Neural progenitor cell (in vitro differentiated cells): Measurements from ENCODE around the gene OTX1. TPM values are rescaled to one million over a fixed set of nuclear protein-coding genes. Genes with fewer than 3 reads are reported as not detected.
"Not testable (repeated sequence)": the region's sequence is repeated elsewhere in the genome, so short reads cannot be mapped to it uniquely, and the experiment has no call there.

ENCODE experiments used
- DNase-seq: peaks from one replicate; pipeline ENCODE4 v3.0.0-alpha.2; 2016; ENCODE audit warnings: low spot score
- H2AFZ ChIP-seq: fragments of 200-600 bp; sonication (generic); replicated peaks from 2 replicates; pipeline ENCODE4 v1.6.1; 2016; ENCODE audit warnings: antibody characterized with exemption
- H3F3A ChIP-seq: fragments of 200-600 bp; sonication (generic); 2 replicates; pipeline ENCODE4 v1.6.1; 2016; ENCODE audit warnings: antibody characterized with exemption, low read depth
- H3K27ac ChIP-seq: fragments of 200-600 bp; sonication (generic); 2 replicates; pipeline ENCODE4 v1.5.1; 2016; ENCODE audit warnings: mild to moderate bottlenecking
- H3K27me3 ChIP-seq: fragments of 200-600 bp; sonication (generic); 2 replicates; pipeline ENCODE4 v1.6.1; 2016; ENCODE audit warnings: mild to moderate bottlenecking, moderate library complexity
- H3K36me3 ChIP-seq: fragments of 200-600 bp; sonication (generic); 2 replicates; pipeline ENCODE4 v1.5.1; 2016
- H3K4me1 ChIP-seq: fragments of 200-600 bp; sonication (generic); 2 replicates; pipeline ENCODE4 v1.6.1; 2016; ENCODE audit warnings: mixed run types
- H3K4me2 ChIP-seq: fragments of 200-600 bp; sonication (generic); 2 replicates; pipeline ENCODE4 v1.6.1; 2016
- H3K4me3 ChIP-seq: fragments of 200-600 bp; sonication (generic); 2 replicates; pipeline ENCODE4 v1.5.1; 2016
- H3K79me2 ChIP-seq: fragments of 200-600 bp; sonication (generic); 2 replicates; pipeline ENCODE4 v1.6.1; 2016; ENCODE audit warnings: low read depth
- H3K9ac ChIP-seq: fragments of 200-600 bp; sonication (generic); 2 replicates; pipeline ENCODE4 v1.6.1; 2016
- H3K9me3 ChIP-seq: fragments of 200-600 bp; sonication (generic); 2 replicates; pipeline ENCODE4 v1.5.1; 2016; ENCODE audit warnings: low read depth
- H4K20me1 ChIP-seq: fragments of 200-600 bp; sonication (generic); 2 replicates; pipeline ENCODE4 v1.6.1; 2016; ENCODE audit warnings: low read depth
- H3K27ac Mint-ChIP-seq: 3 replicates; pipeline ENCODE4 v1.8.0; 2021; ENCODE audit warnings: mixed read lengths
- H3K27me3 Mint-ChIP-seq: 2 replicates; pipeline ENCODE4 v1.8.0; 2022; ENCODE audit warnings: low read depth, mild to moderate bottlenecking, inconsistent platforms, moderate library complexity, mixed read lengths; ENCODE audit not compliant: insufficient read depth
- H3K36me3 Mint-ChIP-seq: 3 replicates; pipeline ENCODE4 v1.8.0; 2021; ENCODE audit warnings: mixed read lengths
- H3K4me1 Mint-ChIP-seq: 3 replicates; pipeline ENCODE4 v1.8.0; 2021; ENCODE audit warnings: mixed read lengths
- H3K4me3 Mint-ChIP-seq: 3 replicates; pipeline ENCODE4 v1.8.0; 2021; ENCODE audit warnings: mild to moderate bottlenecking, moderate library complexity, mixed read lengths
- H3K9me3 Mint-ChIP-seq: 3 replicates; pipeline ENCODE4 v1.8.0; 2020; ENCODE audit warnings: mixed read lengths
- EZH2 ChIP-seq: fragments of 200-600 bp; sonication (generic); IDR thresholded peaks from 2 replicates; pipeline ENCODE4 v1.6.1; 2017; ENCODE audit warnings: antibody characterized with exemption, mild to moderate bottlenecking, moderate library complexity
- EZH2phosphoT487 ChIP-seq: fragments of 200-600 bp; sonication (generic); IDR thresholded peaks from 2 replicates; pipeline ENCODE4 v1.6.1; 2017; ENCODE audit warnings: antibody characterized with exemption
- total RNA-seq: library from RNA; depleted of rRNA; stranded (reverse); fragments of >200 nt; gene quantifications from 2 replicates; pipeline ENCODE4 v1.2.3, GENCODE V29; 2015; ENCODE audit warnings: low replicate concordance
- TF ChIP-seq, protein P1 (sequence below): fragments of 200-600 bp; sonication (generic); IDR thresholded peaks from 2 replicates; pipeline ENCODE4 v1.5.1; 2017; ENCODE audit warnings: antibody characterized with exemption, mild to moderate bottlenecking

The OTX1 gene
- total RNA-seq, 1 donor from 2014 or later, result 7.9 TPM

DNA sequence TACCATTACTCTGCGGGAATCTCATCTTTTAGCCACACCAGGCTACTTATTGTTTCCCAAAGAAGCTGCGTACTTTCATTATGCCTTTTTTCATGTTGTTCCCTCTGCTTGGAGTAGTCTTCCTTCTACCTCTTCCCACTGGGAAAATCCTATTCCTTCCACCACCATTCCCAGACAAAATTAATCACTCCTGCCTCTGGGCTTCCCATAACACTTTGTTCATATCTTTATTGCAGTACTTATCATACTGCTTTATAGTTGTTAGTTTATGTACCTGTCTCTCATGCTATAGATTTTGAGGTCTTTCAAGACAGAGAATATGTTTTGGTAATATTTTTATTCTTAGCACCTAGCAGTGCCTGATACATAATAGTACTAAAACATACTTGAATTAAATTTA, 16.2 kb downstream of the OTX1 start:
- Histone ChIP-seq H3K79me2 (no peaks in the 10 kb centered on the region), H3K4me2 (peak overlapping the region; percentile 36), H3K4me1 (peaks cover 37% of the 10 kb centered on the region), H2AFZ (no peak overlapping the region), H3K36me3 (no peaks in the 10 kb centered on the region), H3K27me3 (peaks cover 25% of the 10 kb centered on the region), H3F3A (peaks cover 21% of the 10 kb centered on the region), H3K9ac (no peak overlapping the region), H3K4me3 (no peak overlapping the region), H4K20me1 (no peaks in the 10 kb centered on the region), H3K9me3 (no peaks in the 10 kb centered on the region), H3K27ac (peak overlapping the region; percentile 31)
- Mint-ChIP-seq H3K4me1 (peaks cover 6% of the 10 kb centered on the region), H3K27me3 (no peaks in the 10 kb centered on the region), H3K9me3 (no peaks in the 10 kb centered on the region), H3K4me3 (no peak overlapping the region), H3K36me3 (peaks cover 3% of the 10 kb centered on the region), H3K27ac (no peak overlapping the region)
- TF ChIP-seq EZH2phosphoT487, result no peak
- TF ChIP-seq, protein P1, sequence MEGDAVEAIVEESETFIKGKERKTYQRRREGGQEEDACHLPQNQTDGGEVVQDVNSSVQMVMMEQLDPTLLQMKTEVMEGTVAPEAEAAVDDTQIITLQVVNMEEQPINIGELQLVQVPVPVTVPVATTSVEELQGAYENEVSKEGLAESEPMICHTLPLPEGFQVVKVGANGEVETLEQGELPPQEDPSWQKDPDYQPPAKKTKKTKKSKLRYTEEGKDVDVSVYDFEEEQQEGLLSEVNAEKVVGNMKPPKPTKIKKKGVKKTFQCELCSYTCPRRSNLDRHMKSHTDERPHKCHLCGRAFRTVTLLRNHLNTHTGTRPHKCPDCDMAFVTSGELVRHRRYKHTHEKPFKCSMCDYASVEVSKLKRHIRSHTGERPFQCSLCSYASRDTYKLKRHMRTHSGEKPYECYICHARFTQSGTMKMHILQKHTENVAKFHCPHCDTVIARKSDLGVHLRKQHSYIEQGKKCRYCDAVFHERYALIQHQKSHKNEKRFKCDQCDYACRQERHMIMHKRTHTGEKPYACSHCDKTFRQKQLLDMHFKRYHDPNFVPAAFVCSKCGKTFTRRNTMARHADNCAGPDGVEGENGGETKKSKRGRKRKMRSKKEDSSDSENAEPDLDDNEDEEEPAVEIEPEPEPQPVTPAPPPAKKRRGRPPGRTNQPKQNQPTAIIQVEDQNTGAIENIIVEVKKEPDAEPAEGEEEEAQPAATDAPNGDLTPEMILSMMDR, result no peak
- TF ChIP-seq EZH2, result no peak
- DNase-seq, result no peak

DNA sequence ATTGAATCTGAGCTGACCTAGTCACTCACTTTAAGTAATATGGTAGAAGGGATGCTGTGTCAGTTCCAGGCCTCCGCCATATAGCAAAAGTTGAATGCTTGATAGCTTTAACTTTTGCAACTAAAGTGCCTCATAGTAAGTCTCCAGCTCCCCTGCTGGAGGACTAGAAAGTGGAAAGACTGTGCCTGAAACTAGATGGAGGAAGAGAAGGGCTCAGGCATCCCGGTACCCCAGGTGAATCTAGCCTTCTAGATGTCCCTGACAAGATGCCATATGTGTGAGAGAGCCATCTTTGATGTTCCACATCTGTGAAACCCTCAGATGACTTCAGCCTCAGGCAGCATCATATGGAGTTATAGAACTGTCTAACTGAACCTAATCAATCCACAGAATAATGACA, 21.0 kb downstream of the OTX1 start:
- Mint-ChIP-seq H3K27ac (no peak overlapping the region), H3K36me3 (no peaks in the 10 kb centered on the region), H3K4me3 (no peak overlapping the region), H3K4me1 (peaks cover 3% of the 10 kb centered on the region), H3K9me3 (no peaks in the 10 kb centered on the region), H3K27me3 (no peaks in the 10 kb centered on the region)
- H3K9ac ChIP-seq, result no peak overlapping the region
- H3K27ac ChIP-seq, result no peak overlapping the region
- no peak overlapping the region for H3K4me3 ChIP-seq
- no peaks in the 10 kb centered on the region for H4K20me1 ChIP-seq
- H3K4me1 ChIP-seq, result peaks cover 12% of the 10 kb centered on the region
- H2AFZ ChIP-seq, result no peak overlapping the region
- no peaks in the 10 kb centered on the region for H3K36me3 ChIP-seq
- no peak overlapping the region for H3K4me2 ChIP-seq
- H3K79me2 ChIP-seq, result no peaks in the 10 kb centered on the region
- no peak for TF ChIP-seq EZH2phosphoT487
- TF ChIP-seq, protein P1, result no peak
- TF ChIP-seq EZH2, result no peak
- peaks cover 8% of the 10 kb centered on the region for H3F3A ChIP-seq
- no peak for DNase-seq
- H3K27me3 ChIP-seq, result no peaks in the 10 kb centered on the region
- no peaks in the 10 kb centered on the region for H3K9me3 ChIP-seq

DNA sequence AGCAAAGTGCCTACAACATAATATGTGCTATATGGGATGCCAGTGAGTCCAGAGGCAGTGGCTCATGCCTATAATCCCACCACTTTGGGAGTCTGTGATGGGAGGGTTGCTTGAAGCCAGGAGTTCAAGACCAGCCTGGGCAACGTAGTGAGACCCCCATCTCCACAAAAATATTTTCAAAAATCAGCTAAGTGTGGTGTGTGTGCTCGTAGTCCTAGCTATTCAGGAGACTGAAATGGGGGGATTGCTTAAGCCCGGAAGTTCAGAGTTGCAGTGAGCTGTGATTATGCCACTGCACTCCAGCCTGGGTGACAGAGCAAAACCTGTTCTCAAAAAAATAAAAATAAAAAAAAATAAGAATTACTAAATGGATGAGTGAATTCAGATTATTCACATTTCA, 23.4 kb downstream of the OTX1 start:
- DNase-seq, result no peak
- no peaks in the 10 kb centered on the region for H3F3A ChIP-seq

DNA sequence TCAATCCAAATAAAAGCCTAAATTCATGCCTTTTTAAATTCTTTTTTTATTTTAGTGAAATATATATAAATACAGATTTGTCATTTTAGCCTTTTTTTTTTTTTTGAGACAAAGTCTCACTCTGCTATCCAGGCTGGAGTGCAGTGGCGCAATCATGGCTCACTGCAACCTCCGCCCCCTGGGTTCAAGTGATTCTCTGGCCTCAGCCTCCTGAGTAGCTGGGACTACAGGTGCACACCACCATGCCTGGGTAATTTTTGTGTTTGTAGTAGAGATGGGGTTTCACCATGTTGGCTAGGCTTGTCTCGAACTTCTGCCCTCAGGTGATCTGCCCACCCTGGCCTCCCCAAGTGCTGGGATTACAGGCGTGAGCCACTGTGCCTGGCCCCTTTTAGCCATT, 23.8 kb downstream of the OTX1 start:
- not testable (repeated sequence) for H3K4me2 ChIP-seq, H3K27me3 ChIP-seq, DNase-seq, H3K36me3 ChIP-seq, H3K4me3 Mint-ChIP-seq, H3K9ac ChIP-seq, H3K4me3 ChIP-seq, H3K27me3 Mint-ChIP-seq, H3K36me3 Mint-ChIP-seq, H3K4me1 ChIP-seq, H3K27ac Mint-ChIP-seq, H3F3A ChIP-seq, H3K4me1 Mint-ChIP-seq, H2AFZ ChIP-seq, H3K9me3 Mint-ChIP-seq, H3K79me2 ChIP-seq, H3K9me3 ChIP-seq, H4K20me1 ChIP-seq, H3K27ac ChIP-seq

More for the DNA sequence above, 23.4 kb downstream of the OTX1 start:
- no peak for TF ChIP-seq EZH2
- no peak for TF ChIP-seq EZH2phosphoT487
- TF ChIP-seq, protein P1, result no peak
- Histone ChIP-seq H3K4me1 (no peaks in the 10 kb centered on the region), H3K27ac (no peak overlapping the region), H3K9me3 (no peaks in the 10 kb centered on the region), H3K4me3 (no peak overlapping the region), H3K79me2 (no peaks in the 10 kb centered on the region), H4K20me1 (no peaks in the 10 kb centered on the region), H3K27me3 (no peaks in the 10 kb centered on the region), H3K4me2 (no peak overlapping the region), H3K9ac (no peak overlapping the region), H3K36me3 (no peaks in the 10 kb centered on the region), H2AFZ (no peak overlapping the region)
- Mint-ChIP-seq H3K9me3 (no peaks in the 10 kb centered on the region), H3K27ac (no peak overlapping the region), H3K4me3 (no peak overlapping the region), H3K4me1 (no peaks in the 10 kb centered on the region), H3K36me3 (no peaks in the 10 kb centered on the region), H3K27me3 (no peaks in the 10 kb centered on the region)
